Head of caudate nucleus (tissue), 42 donors: ENCODE data around the gene ACIN1.
A peak's percentile ranks its signal among the peaks of the same experiment; 100 is the strongest.

Experiments
- DNase-seq, 42 donors: peaks; one replicate each; pipeline versions ENCODE4 v3.0.0 to v3.0.0-alpha.2; 2020 to 2021; ENCODE audit warnings: mixed read lengths in 7 of 42
- intact Hi-C: fragments of 100-400 bp; cut with DNase I; formaldehyde crosslinking; loops from one replicate; pipeline ENCODE4 v1.15.0; 2022

ACIN1 gene

GRCh38 chr14:23069413-23069806, 25.5 kb downstream of the ACIN1 start:
- DNase-seq: peak in 1 of 42 donors; percentile 14

DNA sequence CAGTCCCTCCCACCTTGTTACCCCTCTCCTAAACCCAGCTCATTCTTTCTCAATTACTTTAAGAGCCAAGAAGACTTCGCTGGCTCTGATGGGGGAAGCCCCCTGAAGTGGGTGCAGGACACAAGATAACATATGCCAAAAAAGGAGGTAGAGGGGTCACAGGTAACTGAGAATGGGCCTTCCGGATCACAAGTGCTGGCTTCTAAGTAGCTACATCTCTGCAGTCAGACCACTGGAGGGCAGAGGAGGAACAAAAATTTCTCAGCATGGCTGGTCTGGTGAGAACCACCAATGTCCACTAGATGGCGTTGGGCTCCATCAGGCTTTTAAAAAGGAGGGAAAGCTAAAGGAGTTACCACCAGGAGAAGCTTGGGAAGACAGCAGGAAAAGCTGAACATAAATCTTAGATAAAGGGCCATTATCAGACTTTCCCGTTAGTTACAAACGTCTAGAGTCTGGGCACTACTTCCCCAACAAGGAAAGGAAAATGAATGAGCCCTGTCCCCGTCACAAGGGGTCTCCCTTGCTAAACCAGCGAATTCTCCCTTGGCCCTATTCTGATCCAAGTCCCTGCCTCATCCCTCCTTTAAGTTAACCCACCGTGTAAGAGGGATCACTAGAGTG, 26.0 kb downstream of the ACIN1 start:
- intact Hi-C loops: no loop called here
- peak; percentile 55 to 93 (median 82) for DNase-seq

More at GRCh38 chr14:23069413-23069806, 25.5 kb downstream of the ACIN1 start:
- intact Hi-C loops: no loop called here

DNA sequence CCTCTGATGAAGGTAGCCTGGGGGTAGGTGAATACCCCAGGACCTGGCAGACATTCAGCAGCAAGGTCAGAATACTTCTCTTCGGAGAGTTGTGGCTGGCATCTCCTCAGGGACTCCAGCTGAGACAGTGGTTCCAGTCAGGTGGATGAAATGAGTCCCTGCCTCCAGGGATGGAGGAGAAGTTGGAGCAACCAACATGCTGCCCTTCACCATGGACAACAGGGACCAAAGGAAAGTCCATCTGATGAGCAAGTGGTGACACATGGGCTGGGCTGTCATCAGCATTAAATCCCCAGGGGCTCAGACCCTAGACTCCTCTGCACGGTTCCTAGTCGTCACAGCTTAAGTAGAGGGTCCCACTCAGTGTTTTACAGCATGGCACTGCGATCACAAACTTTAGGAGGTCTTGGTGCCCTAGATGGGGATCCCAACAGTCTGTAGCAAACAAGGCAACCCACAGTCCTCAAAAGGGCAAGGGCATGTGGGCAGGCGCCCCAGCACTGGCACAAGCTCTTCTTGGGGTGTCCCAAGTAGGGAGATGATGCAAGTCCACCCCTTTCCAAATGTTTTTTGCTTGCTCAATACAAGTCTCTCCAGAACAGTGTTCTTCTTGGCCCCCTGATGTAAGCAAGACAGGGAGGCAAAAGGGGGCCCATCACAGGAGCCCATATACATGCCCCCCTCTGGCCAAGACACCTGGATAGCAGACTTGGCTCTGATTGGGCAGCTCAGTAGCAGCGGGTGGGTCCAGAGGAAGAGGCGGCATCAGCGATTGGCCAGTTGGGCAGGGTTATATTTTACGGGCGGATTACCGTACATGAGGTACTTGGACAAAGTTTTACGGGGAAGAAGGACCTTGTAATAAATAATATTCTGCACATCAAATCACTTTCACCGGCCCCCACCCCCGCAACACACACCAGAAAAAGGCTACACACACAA, 26.8 kb downstream of the ACIN1 start:
- intact Hi-C loops: no loop called here
- peak in 2 of 42 donors; percentile 7 to 11 for DNase-seq

GRCh38 chr14:23066855-23067744, 27.8 kb downstream of the ACIN1 start:
- intact Hi-C loops: no loop called here
- peak in 3 of 42 donors; percentile 11 to 41 (median 13) for DNase-seq

GRCh38 chr14:23066368-23066767, 28.6 kb downstream of the ACIN1 start:
- intact Hi-C loops: no loop called here
- peak in 2 of 42 donors; percentile 4 to 14 for DNase-seq

- peak in 1 of 42 donors; percentile 3 for DNase-seq
- intact Hi-C loops: no loop called here
Observed at GRCh38 chr14:23063601-23064000, 31.3 kb downstream of the ACIN1 start.

DNA sequence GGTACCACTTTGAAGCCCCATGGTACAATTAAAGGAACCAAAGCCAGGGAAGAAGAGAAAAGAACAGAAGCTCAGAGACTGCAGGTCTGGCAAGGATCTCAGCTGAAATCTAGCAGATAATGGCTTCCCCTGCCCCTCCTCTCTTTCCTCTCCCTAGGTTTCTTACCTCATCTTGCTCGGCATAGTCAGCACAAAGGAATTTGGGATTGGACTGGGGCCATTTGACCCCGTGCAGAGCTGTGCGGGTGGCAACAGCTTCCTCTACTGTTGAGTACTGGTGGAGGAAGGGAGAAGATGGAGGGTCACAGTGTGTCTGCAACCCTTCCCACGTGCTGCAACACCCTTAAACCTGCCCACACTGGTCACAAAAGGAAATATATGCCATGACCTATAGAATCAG, 32.9 kb downstream of the ACIN1 start:
- intact Hi-C loops: no loop called here
- no peak for DNase-seq

DNA sequence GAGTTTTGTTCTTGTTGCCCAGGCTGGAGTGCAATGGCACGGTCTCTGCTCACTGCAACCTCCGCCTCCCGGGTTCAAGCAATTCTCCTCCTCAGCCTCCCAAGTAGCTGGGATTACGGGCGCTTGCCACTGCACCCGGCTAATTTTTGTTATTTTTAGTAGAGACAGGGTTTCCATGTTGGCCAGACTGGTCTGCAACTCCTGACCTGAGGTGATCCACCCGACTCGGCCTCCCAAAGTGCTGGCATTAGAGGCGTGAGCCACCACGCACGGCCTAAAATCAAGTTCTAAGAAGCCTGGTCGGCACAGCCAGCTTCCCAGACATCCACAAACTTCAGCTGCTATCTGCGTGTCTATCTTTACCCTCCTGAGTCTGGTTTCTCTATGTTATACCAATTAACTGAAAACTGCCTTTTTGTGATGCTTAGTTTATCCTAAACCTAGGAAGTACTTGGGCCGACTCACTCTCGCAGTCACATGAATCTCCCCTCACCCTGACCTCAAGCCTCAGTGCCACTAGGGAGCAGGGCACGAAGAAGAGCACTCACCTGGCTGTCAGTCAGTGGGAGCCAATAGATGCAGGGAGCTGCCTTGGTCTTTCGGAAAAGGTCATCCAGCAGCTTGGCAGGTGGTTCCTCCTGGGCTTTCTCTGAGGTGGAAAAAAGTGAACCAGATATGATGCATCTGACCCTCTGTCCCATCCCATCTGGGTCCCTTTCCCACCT, 34.2 kb downstream of the ACIN1 start:
- DNase-seq: no peak
- intact Hi-C loops: no loop called here

- intact Hi-C loops: no loop called here
- DNase-seq: peak in 1 of 42 donors; percentile 10
Observed at GRCh38 chr14:23058654-23059504, 36.1 kb downstream of the ACIN1 start.

GRCh38 chr14:23057757-23058653, 36.9 kb downstream of the ACIN1 start:
- intact Hi-C loops: loop anchor here (2.0 kb wide), 1 partner anchor 71 kb away; no protein-coding TSS in a partner anchor
- peak; percentile 81 to 97 (median 91) for DNase-seq

- peak in 41 of 42 donors; percentile 44 to 88 (median 70) for DNase-seq
- intact Hi-C loops: loop anchor here (2.0 kb wide), 1 partner anchor 70 kb away; no protein-coding TSS in a partner anchor
Observed at GRCh38 chr14:23056956-23057756, 37.8 kb downstream of the ACIN1 start, which contains the start of gene CDH24. TSS of gene CDH24 (minus strand) at chr14:23057520. CDS start at chr14:23055733, 1,787 bp downstream.

- intact Hi-C loops: loop anchor here (2.0 kb wide), 1 partner anchor 70 kb away; no protein-coding TSS in a partner anchor
- peak in 40 of 42 donors; percentile 39 to 83 (median 62) for DNase-seq
Observed at GRCh38 chr14:23056145-23056955, 38.6 kb downstream of the ACIN1 start.

GRCh38 chr14:23055621-23056144, 39.3 kb downstream of the ACIN1 start:
- DNase-seq: peak in 35 of 42 donors; percentile 26 to 86 (median 57)
- intact Hi-C loops: loop anchor here (2.0 kb wide), 1 partner anchor 69 kb away; no protein-coding TSS in a partner anchor

DNA sequence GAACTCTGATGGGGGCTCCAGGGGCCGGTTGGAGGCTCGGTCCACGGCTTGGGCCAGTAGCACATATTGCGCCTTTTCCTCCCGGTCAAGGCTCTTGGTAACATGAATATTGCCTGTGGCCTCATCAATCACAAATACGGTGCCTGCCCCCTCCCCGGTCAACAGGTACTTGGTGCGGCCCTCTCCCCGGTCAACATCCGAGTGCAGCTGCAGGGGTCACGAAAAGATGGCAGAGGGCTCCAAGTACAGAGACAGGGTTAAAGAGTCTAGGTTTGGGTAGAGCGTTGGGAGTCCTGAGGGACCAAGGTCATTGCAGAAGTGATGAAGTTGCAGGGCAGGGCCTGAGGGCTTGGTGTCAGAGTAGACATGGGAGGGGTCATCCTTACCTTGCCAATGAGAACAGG, 39.8 kb downstream of the ACIN1 start:
- intact Hi-C loops: no loop called here
- peak in 1 of 42 donors; percentile 4 for DNase-seq
